ENCODE data around the gene PRKAG2.

The PRKAG2 gene

GRCh38 chr7:151818674-151819519 lies 58.0 kb downstream of the PRKAG2 start:
- no peak for TF ChIP-seq Cebpa-rat (IDR thresholded peaks at IDR 0.05)
- Histone ChIP-seq H3K9ac (no peak overlapping the region; a peak in 2 of 22 replicates), H4K20me1 (peaks cover 0 to 21% (median 0%) of the 10 kb centered on the region in 11 experiments; a peak in 7 of 22 replicates), H3K27ac (no peak overlapping the region), H3K36me3 (no peaks in the 10 kb centered on the region), H3K4me1 (peaks cover 5 to 35% (median 15%) of the 10 kb centered on the region in 10 experiments; a peak in 19 of 20 replicates), H3K27me3 (no peaks in the 10 kb centered on the region), H3K9me3 (replicated peaks in 1 of 11) (no peaks in the 10 kb centered on the region), H3K4me2 (peak overlapping the region in 8 of 11 experiments; percentile 28 to 69 (median 61); a peak in 14 of 22 replicates), H3K4me3 (no peak overlapping the region)

GRCh38 chr7:151817981-151818673 lies 58.8 kb downstream of the PRKAG2 start:
- no peak overlapping the region; a peak in 2 of 22 replicates for H3K9ac ChIP-seq
- H3K36me3 ChIP-seq: no peaks in the 10 kb centered on the region
- no peaks in the 10 kb centered on the region for H3K9me3 ChIP-seq (replicated peaks in 1 of 11)
- H3K27ac ChIP-seq: no peak overlapping the region
- peaks cover 0 to 21% (median 0%) of the 10 kb centered on the region in 11 experiments; a peak in 7 of 22 replicates for H4K20me1 ChIP-seq
- no peaks in the 10 kb centered on the region for H3K27me3 ChIP-seq
- H3K4me1 ChIP-seq: peaks cover 0 to 35% (median 19%) of the 10 kb centered on the region in 10 experiments; a peak in 17 of 20 replicates
- peak overlapping the region in 8 of 11 experiments; percentile 28 to 69 (median 61); a peak in 15 of 22 replicates for H3K4me2 ChIP-seq
- no peak for TF ChIP-seq Cebpa-rat (IDR thresholded peaks at IDR 0.05)
- H3K4me3 ChIP-seq: no peak overlapping the region

- no peak overlapping the region for H3K4me3 ChIP-seq
- peaks cover 0 to 35% (median 20%) of the 10 kb centered on the region in 10 experiments; a peak in 17 of 20 replicates for H3K4me1 ChIP-seq
- H3K9me3 ChIP-seq (replicated peaks in 1 of 11): no peaks in the 10 kb centered on the region
- TF ChIP-seq Cebpa-rat (IDR thresholded peaks at IDR 0.05): no peak
- no peaks in the 10 kb centered on the region for H3K27me3 ChIP-seq
- no peak overlapping the region for H3K27ac ChIP-seq
- no peaks in the 10 kb centered on the region for H3K36me3 ChIP-seq
- peaks cover 0 to 24% (median 0%) of the 10 kb centered on the region in 11 experiments; a peak in 6 of 22 replicates for H4K20me1 ChIP-seq
- H3K9ac ChIP-seq: no peak overlapping the region
- H3K4me2 ChIP-seq: peak overlapping the region in 4 of 11 experiments; percentile 63 to 69 (median 67); a peak in 4 of 22 replicates
These were observed 59.6 kb downstream of the PRKAG2 start for GRCh38 chr7:151817315-151817690.

- Histone ChIP-seq H3K9ac (no peak overlapping the region), H3K4me1 (peaks cover 0 to 35% (median 20%) of the 10 kb centered on the region in 10 experiments; a peak in 17 of 20 replicates), H4K20me1 (peaks cover 0 to 27% (median 0%) of the 10 kb centered on the region in 11 experiments; a peak in 6 of 22 replicates), H3K27me3 (no peaks in the 10 kb centered on the region), H3K4me2 (0 out of 22 replicates have a peak overlapping the region, but pooled peaks of 1 of the 11 experiments have one; percentile 69), H3K4me3 (no peak overlapping the region), H3K27ac (no peak overlapping the region), H3K9me3 (replicated peaks in 1 of 11) (no peaks in the 10 kb centered on the region), H3K36me3 (no peaks in the 10 kb centered on the region)
- TF ChIP-seq Cebpa-rat (IDR thresholded peaks at IDR 0.05): no peak
These were observed 60.2 kb downstream of the PRKAG2 start for GRCh38 chr7:151816562-151817314.

- Histone ChIP-seq H3K4me3 (no peak overlapping the region), H3K27me3 (no peaks in the 10 kb centered on the region), H3K36me3 (no peaks in the 10 kb centered on the region), H3K9me3 (replicated peaks in 1 of 11) (no peaks in the 10 kb centered on the region), H4K20me1 (peaks cover 0 to 27% (median 0%) of the 10 kb centered on the region in 11 experiments; a peak in 6 of 22 replicates), H3K4me1 (peaks cover 0 to 35% (median 20%) of the 10 kb centered on the region in 10 experiments; a peak in 17 of 20 replicates), H3K4me2 (peak overlapping the region in 2 of 11 experiments; percentile 3 to 18; a peak in 1 of 22 replicates), H3K27ac (no peak overlapping the region), H3K9ac (no peak overlapping the region)
- no peak for TF ChIP-seq Cebpa-rat (IDR thresholded peaks at IDR 0.05)
These were observed 61.5 kb downstream of the PRKAG2 start for GRCh38 chr7:151815419-151815818.

DNA sequence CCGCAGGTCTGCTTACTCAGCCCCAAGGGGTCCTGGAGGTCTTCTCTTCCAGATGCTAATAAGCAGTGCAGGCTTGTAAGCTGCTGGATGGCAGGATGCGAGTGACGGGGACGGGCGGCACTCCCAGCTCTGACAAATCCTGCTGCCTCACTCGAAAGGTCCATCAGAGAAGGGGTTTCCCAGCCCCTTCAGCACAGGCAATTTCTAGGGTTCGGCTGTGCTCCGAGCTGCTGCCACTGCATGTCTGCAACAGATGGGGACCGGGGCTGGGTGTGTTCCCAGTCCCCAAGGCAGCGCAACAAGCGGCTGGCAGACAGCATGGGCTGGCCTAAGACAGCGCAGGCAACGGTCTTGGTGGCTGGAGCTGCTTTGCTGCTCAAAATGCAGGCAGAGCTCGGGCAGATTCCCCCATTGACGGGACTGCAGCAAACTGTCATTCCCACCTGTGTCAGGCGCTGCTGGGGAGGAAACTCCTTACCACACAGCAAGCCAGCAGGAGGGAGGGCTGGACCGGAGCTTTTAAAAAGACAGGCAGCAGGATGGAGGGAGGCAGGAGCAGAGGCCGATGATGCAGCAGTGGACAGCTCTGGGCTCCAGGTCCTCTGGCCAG lies 62.4 kb downstream of the PRKAG2 start:
- Histone ChIP-seq H3K4me3 (no peak overlapping the region), H3K27me3 (no peaks in the 10 kb centered on the region), H3K4me1 (peaks cover 0 to 35% (median 20%) of the 10 kb centered on the region in 10 experiments; a peak in 17 of 20 replicates), H4K20me1 (peaks cover 0 to 34% (median 0%) of the 10 kb centered on the region in 11 experiments; a peak in 6 of 22 replicates), H3K36me3 (no peaks in the 10 kb centered on the region), H3K9ac (no peak overlapping the region), H3K4me2 (peak overlapping the region in 3 of 11 experiments; percentile 11 to 25 (median 18); a peak in 2 of 22 replicates), H3K9me3 (replicated peaks in 1 of 11) (no peaks in the 10 kb centered on the region), H3K27ac (no peak overlapping the region)
- no peak for TF ChIP-seq Cebpa-rat (IDR thresholded peaks at IDR 0.05)

GRCh38 chr7:151813997-151814396 lies 62.9 kb downstream of the PRKAG2 start:
- no peaks in the 10 kb centered on the region for H3K27me3 ChIP-seq

GRCh38 chr7:151813445-151813844 lies 63.5 kb downstream of the PRKAG2 start:
- Histone ChIP-seq H4K20me1 (peaks cover 0 to 34% (median 0%) of the 10 kb centered on the region in 11 experiments; a peak in 6 of 22 replicates), H3K4me2 (peak overlapping the region in 2 of 11 experiments; percentile 20 to 22; a peak in 3 of 22 replicates), H3K9ac (no peak overlapping the region), H3K9me3 (replicated peaks in 1 of 11) (no peaks in the 10 kb centered on the region), H3K36me3 (no peaks in the 10 kb centered on the region), H3K27ac (no peak overlapping the region), H3K27me3 (no peaks in the 10 kb centered on the region), H3K4me3 (no peak overlapping the region), H3K4me1 (peaks cover 7 to 25% (median 16%) of the 10 kb centered on the region in 10 experiments; a peak in 19 of 20 replicates)
- TF ChIP-seq Cebpa-rat (IDR thresholded peaks at IDR 0.05): no peak

More at GRCh38 chr7:151813997-151814396, 62.9 kb downstream of the PRKAG2 start:
- Histone ChIP-seq H3K4me2 (peak overlapping the region in 2 of 11 experiments; percentile 20 to 22; a peak in 2 of 22 replicates), H4K20me1 (peaks cover 0 to 34% (median 0%) of the 10 kb centered on the region in 11 experiments; a peak in 6 of 22 replicates), H3K27ac (no peak overlapping the region), H3K4me1 (peaks cover 3 to 30% (median 19%) of the 10 kb centered on the region in 10 experiments; a peak in 17 of 20 replicates), H3K9ac (no peak overlapping the region), H3K4me3 (no peak overlapping the region), H3K9me3 (replicated peaks in 1 of 11) (no peaks in the 10 kb centered on the region), H3K36me3 (no peaks in the 10 kb centered on the region)
- no peak for TF ChIP-seq Cebpa-rat (IDR thresholded peaks at IDR 0.05)

Data from BLaER1 treated with 17β-estradiol and CSF1 and Interleukin-3, amounts not matched to agents 10 nM and 100 nM (cell line).